Measurements from ENCODE around the gene SLC25A21. TPM values are rescaled to one million over a fixed set of nuclear protein-coding genes. Genes with fewer than 3 reads are reported as not detected.
"Not testable (repeated sequence)": the region's sequence is repeated elsewhere in the genome, so short reads cannot be mapped to it uniquely, and the experiment has no call there.

The SLC25A21 gene
- total RNA-seq, 1 donor from 2014 or later, result 0.24 TPM

- intact Hi-C loops (cut with DNase I); DNase-seq (ENCODE audit: low spot score): not testable (repeated sequence)
These were observed 15.6 kb upstream of the SLC25A21 start for GRCh38 chr14:37187840-37188577.

- no peak for DNase-seq (ENCODE audit: low spot score)
- intact Hi-C loops (cut with DNase I), result no loop called here
These were observed 14.9 kb upstream of the SLC25A21 start for GRCh38 chr14:37187294-37187693.

- intact Hi-C loops (cut with DNase I), result no loop called here
- no peak for DNase-seq (ENCODE audit: low spot score)
These were observed 14.5 kb upstream of the SLC25A21 start for GRCh38 chr14:37186865-37187264.

GRCh38 chr14:37185670-37186069 lies 13.3 kb upstream of the SLC25A21 start:
- no peak for DNase-seq (ENCODE audit: low spot score)
- intact Hi-C loops (cut with DNase I), result no loop called here

GRCh38 chr14:37184520-37184919 lies 12.1 kb upstream of the SLC25A21 start:
- DNase-seq (ENCODE audit: low spot score); intact Hi-C loops (cut with DNase I): not testable (repeated sequence)

- DNase-seq (ENCODE audit: low spot score), result no peak
- intact Hi-C loops (cut with DNase I), result no loop called here
These were observed 9.0 kb upstream of the SLC25A21 start for GRCh38 chr14:37181441-37181840.

GRCh38 chr14:37180886-37181285 lies 8.5 kb upstream of the SLC25A21 start:
- DNase-seq (ENCODE audit: low spot score); intact Hi-C loops (cut with DNase I): not testable (repeated sequence)

- intact Hi-C loops (cut with DNase I), result no loop called here
- no peak for DNase-seq (ENCODE audit: low spot score)
These were observed 7.6 kb upstream of the SLC25A21 start for GRCh38 chr14:37179896-37180502.

GRCh38 chr14:37172936-37173614 lies 669 bp upstream of the SLC25A21 start:
- intact Hi-C loops (cut with DNase I), result loop anchor here (1.0 kb wide), 1 partner anchor 24 kb away; the partner anchor contains the start of gene MIPOL1
- DNase-seq (ENCODE audit: low spot score), result no peak

- DNase-seq (ENCODE audit: low spot score), result no peak
- intact Hi-C loops (cut with DNase I), result loop anchor here (1.0 kb wide), 1 partner anchor 26 kb away; the partner anchor contains the start of gene MIPOL1
These were observed 755 bp downstream of the SLC25A21 start for GRCh38 chr14:37171678-37172023.

GRCh38 chr14:37170993-37171392 lies 1.4 kb downstream of the SLC25A21 start:
- no peak for DNase-seq (ENCODE audit: low spot score)
- intact Hi-C loops (cut with DNase I), result no loop called here

- intact Hi-C loops (cut with DNase I), result no loop called here
- no peak for DNase-seq (ENCODE audit: low spot score)
These were observed 2.2 kb downstream of the SLC25A21 start for GRCh38 chr14:37170237-37170636.

GRCh38 chr14:37168721-37169120 lies 3.7 kb downstream of the SLC25A21 start:
- DNase-seq (ENCODE audit: low spot score), result no peak
- intact Hi-C loops (cut with DNase I), result no loop called here

- intact Hi-C loops (cut with DNase I), result no loop called here
These were observed 5.0 kb downstream of the SLC25A21 start for GRCh38 chr14:37167151-37168047.

GRCh38 chr14:37165794-37166193 lies 6.6 kb downstream of the SLC25A21 start:
- intact Hi-C loops (cut with DNase I), result no loop called here
- DNase-seq (ENCODE audit: low spot score), result no peak

More at GRCh38 chr14:37167151-37168047, 5.0 kb downstream of the SLC25A21 start:
- no peak for DNase-seq (ENCODE audit: low spot score)

- DNase-seq (ENCODE audit: low spot score); intact Hi-C loops (cut with DNase I): not testable (repeated sequence)
These were observed 10.1 kb downstream of the SLC25A21 start for GRCh38 chr14:37162307-37162706.

- no peak for DNase-seq (ENCODE audit: low spot score)
- intact Hi-C loops (cut with DNase I), result no loop called here
These were observed 14.4 kb downstream of the SLC25A21 start for GRCh38 chr14:37157987-37158386.

- DNase-seq (ENCODE audit: low spot score), result no peak
- intact Hi-C loops (cut with DNase I), result no loop called here
These were observed 18.9 kb downstream of the SLC25A21 start for GRCh38 chr14:37153483-37153882.

- no peak for DNase-seq (ENCODE audit: low spot score)
- intact Hi-C loops (cut with DNase I), result no loop called here
These were observed 19.4 kb downstream of the SLC25A21 start for GRCh38 chr14:37153005-37153404.

GRCh38 chr14:37150414-37150813 lies 22.0 kb downstream of the SLC25A21 start:
- intact Hi-C loops (cut with DNase I), result no loop called here
- DNase-seq (ENCODE audit: low spot score), result no peak

All from cardiac septum (tissue), 1 donor.